Endodermal cell (in vitro differentiated cells): ENCODE measurements around the gene RBM4. TPM values are rescaled to one million over a fixed set of nuclear protein-coding genes. Genes with fewer than 3 reads are reported as not detected.
A peak's percentile ranks its signal among the peaks of the same experiment; 100 is the strongest.

Source experiments
- DNase-seq: peaks from one replicate; pipeline ENCODE4 v3.0.0-alpha.2; 2017
- H3K27ac ChIP-seq: 2 replicates; pipeline ENCODE4 v1.5.1; 2013; ENCODE audit warnings: mild to moderate bottlenecking, low read depth, low read length, moderate library complexity
- H3K27me3 ChIP-seq: 2 replicates; pipeline ENCODE4 v1.6.1; 2013; ENCODE audit warnings: mild to moderate bottlenecking, low read length, moderate library complexity; ENCODE audit not compliant: insufficient read depth, control insufficient read depth, poor library complexity, severe bottlenecking
- H3K36me3 ChIP-seq: 2 replicates; pipeline ENCODE4 v1.7.0; 2013; ENCODE audit warnings: mild to moderate bottlenecking, low read length, moderate library complexity; ENCODE audit not compliant: control insufficient read depth, insufficient read depth
- H3K4me1 ChIP-seq: one replicate; pipeline ENCODE4 v1.7.0; 2013; ENCODE audit warnings: low read length; ENCODE audit not compliant: control insufficient read depth, insufficient read depth
- H3K4me3 ChIP-seq: 2 replicates; pipeline ENCODE4 v1.5.1; 2013; ENCODE audit warnings: mild to moderate bottlenecking, low read length, moderate library complexity
- H3K9ac ChIP-seq: 2 replicates; pipeline ENCODE4 v1.6.1; 2013; ENCODE audit warnings: mild to moderate bottlenecking, low read length, moderate library complexity; ENCODE audit not compliant: poor library complexity, severe bottlenecking; ENCODE audit errors: extremely low read depth
- H3K9me3 ChIP-seq: 2 replicates; pipeline ENCODE4 v1.6.1; 2013; ENCODE audit warnings: mild to moderate bottlenecking, low read length, moderate library complexity; ENCODE audit not compliant: control insufficient read depth
- H3K27ac Mint-ChIP-seq: 2 replicates; pipeline ENCODE4 v1.8.0; 2020; ENCODE audit warnings: mixed read lengths
- H3K27me3 Mint-ChIP-seq: 2 replicates; pipeline ENCODE4 v1.8.0; 2021; ENCODE audit warnings: mild to moderate bottlenecking, mixed read lengths; ENCODE audit not compliant: insufficient read depth
- H3K36me3 Mint-ChIP-seq: 2 replicates; pipeline ENCODE4 v1.8.0; 2020; ENCODE audit warnings: low read depth, mixed read lengths
- H3K4me1 Mint-ChIP-seq: 2 replicates; pipeline ENCODE4 v1.8.0; 2020; ENCODE audit warnings: mixed read lengths
- H3K4me3 Mint-ChIP-seq: 2 replicates; pipeline ENCODE4 v1.8.0; 2020; ENCODE audit warnings: mild to moderate bottlenecking, moderate library complexity, mixed read lengths
- H3K9me3 Mint-ChIP-seq: 2 replicates; pipeline ENCODE4 v1.8.0; 2020; ENCODE audit warnings: mild to moderate bottlenecking, mixed read lengths
- WGBS, 2 experiments: methylation state at CpG; one replicate each; pipeline versions ENCODE4 v1.1.5 to v1.1.7; 2013; ENCODE audit warnings: missing lambda C conversion rate in 2 of 2, mixed read lengths in 1 of 2; ENCODE audit not compliant: insufficient coverage in 1 of 2, insufficient read length in 1 of 2; 5-methylcytosine and 5-hydroxymethylcytosine counted together
- total RNA-seq, 2 donors: library from RNA; stranded (reverse); fragmentation: NEBNext Ultra II Directional in 1 of 2; extraction: Animal tissue kit (Norgen Biotek cat#: 25700) in 1 of 2; gene quantifications; 2 replicates in 1 of 2; 3 replicates in 1 of 2; pipeline ENCODE4 v1.2.1, GENCODE V29; 2021
- TF ChIP-seq, protein P1 (sequence below): fragments of 200-600 bp; sonication (generic); conservative IDR thresholded peaks from 2 replicates; pipeline ENCODE4 v1.5.0; 2021; ENCODE audit warnings: antibody characterized with exemption, mild to moderate bottlenecking

Gene RBM4
- total RNA-seq, 2 donors from 2014 or later, result 151 to 191 TPM

DNA sequence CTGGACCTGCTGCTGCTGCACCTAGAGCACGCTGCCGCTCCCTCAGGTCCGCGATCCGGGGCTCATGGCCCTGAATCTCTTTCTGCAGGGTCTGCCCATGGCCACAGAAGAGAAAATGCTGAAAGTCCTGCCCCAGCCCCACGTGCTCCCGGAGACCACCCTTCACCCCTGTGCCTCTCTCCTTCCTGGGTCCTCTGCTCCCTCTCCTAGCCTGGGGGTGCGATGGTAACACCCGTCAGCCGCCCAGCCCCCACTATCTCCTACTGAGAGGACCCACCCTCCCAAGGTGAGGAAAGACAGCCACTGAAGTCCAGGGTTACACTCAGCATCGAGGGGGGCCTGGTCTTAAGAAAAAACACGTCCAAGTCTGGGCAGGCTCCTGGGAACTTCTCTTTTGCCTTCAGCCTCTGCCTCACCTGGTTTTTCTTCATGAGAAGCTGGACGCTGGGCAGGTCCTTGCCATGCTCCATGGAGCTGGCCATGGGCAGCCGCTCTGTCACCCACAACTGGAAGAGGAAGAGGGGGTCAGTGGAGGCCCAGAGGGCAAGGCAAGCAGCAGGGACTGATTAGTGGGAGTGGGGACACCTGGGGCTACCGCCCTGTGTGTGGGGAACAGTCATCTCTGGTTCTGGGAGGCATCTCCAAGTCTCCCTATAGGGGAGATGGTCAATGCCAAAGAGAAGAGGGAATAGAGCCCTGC, 55.0 kb downstream of the RBM4 start:
- 92 to 98% methylated on average over 10 to 15 of the region's 15 CpGs for WGBS, 2 experiments
- no peaks in the 10 kb centered on the region for H3K27me3 Mint-ChIP-seq

DNA sequence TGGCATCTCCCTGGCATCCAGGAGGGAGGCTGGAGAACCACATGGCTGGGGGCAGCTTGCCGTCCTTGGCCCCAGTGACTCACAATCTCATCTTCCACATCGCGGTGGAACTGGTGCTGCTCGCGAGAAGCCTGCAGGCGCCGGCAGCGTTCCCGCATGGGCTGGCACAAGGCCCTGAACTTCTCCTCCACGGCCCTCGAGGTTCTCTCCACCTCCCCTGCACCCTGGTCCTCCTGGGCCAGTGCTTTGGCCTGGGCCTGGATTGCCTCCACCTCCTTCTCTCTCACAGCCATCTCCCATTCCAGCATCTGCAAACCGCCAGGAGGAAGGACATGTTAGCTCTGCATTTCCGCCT, 55.5 kb downstream of the RBM4 start:
- TF ChIP-seq, protein P1, sequence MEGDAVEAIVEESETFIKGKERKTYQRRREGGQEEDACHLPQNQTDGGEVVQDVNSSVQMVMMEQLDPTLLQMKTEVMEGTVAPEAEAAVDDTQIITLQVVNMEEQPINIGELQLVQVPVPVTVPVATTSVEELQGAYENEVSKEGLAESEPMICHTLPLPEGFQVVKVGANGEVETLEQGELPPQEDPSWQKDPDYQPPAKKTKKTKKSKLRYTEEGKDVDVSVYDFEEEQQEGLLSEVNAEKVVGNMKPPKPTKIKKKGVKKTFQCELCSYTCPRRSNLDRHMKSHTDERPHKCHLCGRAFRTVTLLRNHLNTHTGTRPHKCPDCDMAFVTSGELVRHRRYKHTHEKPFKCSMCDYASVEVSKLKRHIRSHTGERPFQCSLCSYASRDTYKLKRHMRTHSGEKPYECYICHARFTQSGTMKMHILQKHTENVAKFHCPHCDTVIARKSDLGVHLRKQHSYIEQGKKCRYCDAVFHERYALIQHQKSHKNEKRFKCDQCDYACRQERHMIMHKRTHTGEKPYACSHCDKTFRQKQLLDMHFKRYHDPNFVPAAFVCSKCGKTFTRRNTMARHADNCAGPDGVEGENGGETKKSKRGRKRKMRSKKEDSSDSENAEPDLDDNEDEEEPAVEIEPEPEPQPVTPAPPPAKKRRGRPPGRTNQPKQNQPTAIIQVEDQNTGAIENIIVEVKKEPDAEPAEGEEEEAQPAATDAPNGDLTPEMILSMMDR, result no peak
- Mint-ChIP-seq H3K9me3 (no peaks in the 10 kb centered on the region), H3K27ac (no peak overlapping the region), H3K4me1 (no peaks in the 10 kb centered on the region), H3K27me3 (no peaks in the 10 kb centered on the region), H3K36me3 (peaks cover 22% of the 10 kb centered on the region), H3K4me3 (no peak overlapping the region)
- 94 to 100% methylated on average over 2 to 13 of the region's 13 CpGs for WGBS, 2 experiments
- no peaks in the 10 kb centered on the region for H3K4me1 ChIP-seq
- H3K9ac ChIP-seq, result no peak overlapping the region
- no peak overlapping the region for H3K4me3 ChIP-seq
- H3K27me3 ChIP-seq, result no peaks in the 10 kb centered on the region
- H3K27ac ChIP-seq, result no peak overlapping the region
- H3K9me3 ChIP-seq, result no peaks in the 10 kb centered on the region
- peaks cover 52% of the 10 kb centered on the region for H3K36me3 ChIP-seq
- DNase-seq, result no peak

More for the DNA sequence above, 55.0 kb downstream of the RBM4 start:
- no peaks in the 10 kb centered on the region for H3K4me1 Mint-ChIP-seq
- TF ChIP-seq, protein P1, result no peak
- H3K27ac Mint-ChIP-seq, result no peak overlapping the region
- no peaks in the 10 kb centered on the region for H3K9me3 Mint-ChIP-seq
- H3K27me3 ChIP-seq, result no peaks in the 10 kb centered on the region
- DNase-seq, result no peak
- no peak overlapping the region for H3K4me3 Mint-ChIP-seq
- H3K9me3 ChIP-seq, result no peaks in the 10 kb centered on the region
- no peak overlapping the region for H3K4me3 ChIP-seq
- H3K9ac ChIP-seq, result no peak overlapping the region
- no peak overlapping the region for H3K27ac ChIP-seq
- no peaks in the 10 kb centered on the region for H3K4me1 ChIP-seq
- H3K36me3 Mint-ChIP-seq, result peaks cover 19% of the 10 kb centered on the region
- peaks cover 53% of the 10 kb centered on the region for H3K36me3 ChIP-seq

DNA sequence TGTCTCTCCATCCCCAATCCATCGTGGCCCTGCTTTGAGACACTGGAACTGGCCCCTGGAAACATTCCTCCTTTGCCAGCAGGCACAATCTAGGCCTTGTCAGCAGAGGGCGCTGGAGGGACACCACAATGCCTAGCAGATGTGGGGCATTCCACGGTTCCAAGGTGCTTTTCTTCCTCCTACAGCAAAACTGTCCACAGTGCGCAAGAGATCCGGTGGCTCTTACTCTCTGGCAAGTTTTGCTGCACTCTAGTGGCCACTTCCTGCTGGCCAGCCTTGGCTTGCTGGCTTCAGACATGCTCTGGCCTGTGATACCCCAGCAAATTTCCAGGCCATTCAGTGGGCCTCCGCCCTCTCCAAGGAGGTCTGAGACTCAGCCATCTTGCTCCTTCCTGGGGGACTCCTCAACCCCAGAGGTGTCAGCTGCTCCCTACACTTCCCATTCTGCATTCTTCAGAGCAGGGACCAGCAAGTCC, 56.3 kb downstream of the RBM4 start:
- WGBS, 2 experiments, result 33 to 44% methylated on average over 6 of the region's 6 CpGs
- Mint-ChIP-seq H3K27ac (peak overlapping the region; percentile 78), H3K4me3 (no peak overlapping the region), H3K4me1 (no peaks in the 10 kb centered on the region), H3K36me3 (peaks cover 28% of the 10 kb centered on the region), H3K27me3 (no peaks in the 10 kb centered on the region), H3K9me3 (peaks cover under 1% of the 10 kb centered on the region)
- Histone ChIP-seq H3K27me3 (no peaks in the 10 kb centered on the region), H3K9me3 (no peaks in the 10 kb centered on the region), H3K27ac (no peak overlapping the region), H3K4me3 (no peak overlapping the region), H3K9ac (no peak overlapping the region), H3K36me3 (peaks cover 56% of the 10 kb centered on the region), H3K4me1 (no peaks in the 10 kb centered on the region)
- DNase-seq, result peak; percentile 98
- TF ChIP-seq, protein P1, result peak; percentile 98

Other genes starting within 250 kb of the RBM4 start
- gene NPAS4, start 217.7 kb upstream of the RBM4 start, total RNA-seq, result not detected
- 100 to 1,000 TPM in 1 of 2 donors, 10 to 100 TPM in 1; 84.5 to 111 TPM for gene MRPL11, start 199.9 kb upstream of the RBM4 start, total RNA-seq
- 10 to 100 TPM in 1 of 2 donors, 1 to 10 TPM in 1; 9.0 to 12.4 TPM for gene PELI3, start 171.8 kb upstream of the RBM4 start, total RNA-seq
- gene DPP3, start 158.3 kb upstream of the RBM4 start, total RNA-seq, result 10 to 100 TPM; 84.8 to 86.3 TPM
- 10 to 100 TPM; 52.4 to 67.3 TPM for gene BBS1, start 128.1 kb upstream of the RBM4 start, total RNA-seq
- gene ZDHHC24, start 92.7 kb upstream of the RBM4 start, total RNA-seq, result 10 to 100 TPM; 10.6 to 11.7 TPM
- 1 to 10 TPM; 1.7 to 5.3 TPM for gene ACTN3, start 91.8 kb upstream of the RBM4 start, total RNA-seq
- gene CTSF, start 70.1 kb upstream of the RBM4 start, total RNA-seq, result 10 to 100 TPM in 1 of 2 donors, 1 to 10 TPM in 1; 5.0 to 18.6 TPM
- gene CCDC87, start 45.6 kb upstream of the RBM4 start, total RNA-seq, result 1 to 10 TPM in 1 of 2 donors, under 1 TPM in 1; 0.84 to 1.5 TPM
- 10 to 100 TPM; 62.9 to 64.7 TPM for gene CCS, start 45.5 kb upstream of the RBM4 start, total RNA-seq
- 100 to 1,000 TPM in 1 of 2 donors, 10 to 100 TPM in 1; 90.0 to 110 TPM for gene RBM14, start 22.1 kb upstream of the RBM4 start, total RNA-seq
- gene RBM4B, start 39.2 kb downstream of the RBM4 start, total RNA-seq, result 10 to 100 TPM; 23.3 to 28.5 TPM
- 10 to 100 TPM; 36.0 to 46.0 TPM for gene SPTBN2, start 90.5 kb downstream of the RBM4 start, total RNA-seq
- gene RCE1, start 204.7 kb downstream of the RBM4 start, total RNA-seq, result 10 to 100 TPM; 34.5 to 37.5 TPM
- gene LRFN4, start 218.4 kb downstream of the RBM4 start, total RNA-seq, result 10 to 100 TPM; 23.2 to 26.2 TPM